Ascending aorta (tissue), 2 donors: ENCODE results near the gene MTSS2. TPM values are rescaled to one million over a fixed set of nuclear protein-coding genes. Genes with fewer than 3 reads are reported as not detected.

ENCODE experiments used
- DNase-seq, 2 donors: peaks; one replicate each; pipeline ENCODE4 v3.0.0-alpha.2; 2019; ENCODE audit warnings: low spot score in 2 of 2
- H3K27ac ChIP-seq, 2 donors: fragments of 200-600 bp; sonication (generic); one replicate each; pipeline ENCODE4 v1.5.1; 2016 to 2017; ENCODE audit warnings: mild to moderate bottlenecking in 1 of 2
- H3K27me3 ChIP-seq: fragments of 200-600 bp; sonication (generic); one replicate; pipeline ENCODE4 v1.5.1; 2017
- H3K36me3 ChIP-seq, 2 donors: fragments of 200-600 bp; sonication (generic); one replicate each; pipeline ENCODE4 v1.5.1; 2016
- H3K4me1 ChIP-seq, 2 donors: fragments of 200-600 bp; sonication (generic); one replicate each; pipeline ENCODE4 v1.5.1; 2016 to 2017; ENCODE audit warnings: mild to moderate bottlenecking in 1 of 2
- H3K4me3 ChIP-seq, 2 donors: fragments of 200-600 bp; sonication (generic); one replicate each; pipeline ENCODE4 v1.5.1; 2016 to 2017; ENCODE audit warnings: mild to moderate bottlenecking in 1 of 2
- H3K9me3 ChIP-seq, 2 donors: fragments of 200-600 bp; sonication (generic); one replicate each; pipeline ENCODE4 v1.5.1; 2016
- CTCF ChIP-seq, 3 experiments: fragments of 200-600 bp in 2 of 3; fragments of 450-650 bp in 1 of 3; sonication (generic) in 2 of 3; IDR thresholded peaks; one replicate each; pipeline ENCODE4 v1.5.1; 2016 to 2019; ENCODE audit warnings: antibody characterized with exemption in 3 of 3, mild to moderate bottlenecking in 1 of 3, moderate library complexity in 1 of 3
- intact Hi-C: fragments of 100-400 bp; cut with DNase I; formaldehyde crosslinking; loops from one replicate; pipeline ENCODE4 v1.15.1; 2023
- total RNA-seq: library from RNA; depleted of rRNA; stranded (reverse); fragments of >200 nt; gene quantifications from one replicate; pipeline ENCODE4 v1.1.0, GENCODE V29; 2016

Gene MTSS2
- total RNA-seq, 1 donor from 2014 or later: 98.6 TPM

DNA sequence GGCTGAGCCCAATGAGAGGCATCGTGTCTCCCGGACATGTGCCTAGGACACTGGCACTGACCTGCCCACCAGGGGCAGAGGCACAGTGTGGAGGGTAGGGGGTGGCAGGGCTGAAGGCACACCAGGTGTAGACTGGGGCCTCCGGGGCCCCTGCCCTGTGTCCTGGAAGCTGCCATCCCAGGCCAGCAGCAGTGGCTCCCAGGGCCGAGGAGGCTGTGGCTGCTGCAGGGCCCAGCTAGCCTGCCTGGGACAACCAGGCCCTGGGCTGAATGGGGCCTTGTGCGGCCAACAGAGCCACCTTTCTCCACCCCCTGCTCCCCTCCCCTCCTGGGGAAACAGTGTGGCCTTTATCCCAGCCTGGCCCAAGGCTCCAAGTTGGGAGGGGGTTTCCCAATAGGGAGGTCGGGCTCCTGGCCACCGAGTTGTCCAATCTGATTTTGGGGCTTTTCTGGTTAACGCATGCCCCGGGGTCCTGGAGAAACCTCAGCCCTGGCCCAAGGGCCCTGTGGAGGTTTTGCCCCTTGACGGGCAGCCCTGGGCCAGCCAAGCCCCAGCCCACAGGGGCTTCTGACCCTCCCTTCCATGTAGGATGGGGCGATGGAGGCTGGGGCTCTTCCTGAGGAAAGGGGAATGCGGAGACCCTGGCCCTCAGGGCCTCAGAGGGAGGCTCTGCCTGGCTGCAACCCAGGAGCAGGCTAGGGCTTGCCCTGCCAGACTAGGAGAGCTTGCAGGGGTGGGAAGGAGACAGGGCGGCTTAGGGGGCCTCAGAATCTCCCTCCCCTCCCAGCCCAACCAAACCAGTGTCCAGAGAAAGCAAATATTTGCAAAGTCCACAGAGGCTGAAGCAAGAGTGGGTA, 4.2 kb downstream of the MTSS2 start:
- DNase-seq: no peak
- Histone ChIP-seq H3K27me3 (no peaks in the 10 kb centered on the region), H3K4me3 (peak overlapping the region in 1 of 2 donors; percentile 91), H3K36me3 (peaks cover 26 to 37% of the 10 kb centered on the region in 2 donors), H3K27ac (peak overlapping the region; percentile 74 to 84), H3K9me3 (no peaks in the 10 kb centered on the region), H3K4me1 (peaks cover 18 to 53% of the 10 kb centered on the region in 2 donors)
- no peak for TF ChIP-seq CTCF (IDR thresholded peaks at IDR 0.05)
- intact Hi-C loops: loop anchor here (10.0 kb wide), 1 partner anchor 883 kb away; no protein-coding TSS in a partner anchor

- H3K4me1 ChIP-seq: peaks cover 18 to 48% of the 10 kb centered on the region in 2 donors
- peak overlapping the region in 1 of 2 donors; percentile 91 for H3K4me3 ChIP-seq
- intact Hi-C loops: loop anchor here (1.0 to 10.0 kb wide), 3 partner anchors 58 to 884 kb away; no protein-coding TSS in a partner anchor
- DNase-seq: no peak
- peaks cover 35 to 46% of the 10 kb centered on the region in 2 donors for H3K36me3 ChIP-seq
- H3K9me3 ChIP-seq: no peaks in the 10 kb centered on the region
- no peak for TF ChIP-seq CTCF (IDR thresholded peaks at IDR 0.05)
- no peaks in the 10 kb centered on the region for H3K27me3 ChIP-seq
- peak overlapping the region; percentile 74 to 84 for H3K27ac ChIP-seq
Observed at GRCh38 chr16:70680495-70681381, 5.1 kb downstream of the MTSS2 start.

DNA sequence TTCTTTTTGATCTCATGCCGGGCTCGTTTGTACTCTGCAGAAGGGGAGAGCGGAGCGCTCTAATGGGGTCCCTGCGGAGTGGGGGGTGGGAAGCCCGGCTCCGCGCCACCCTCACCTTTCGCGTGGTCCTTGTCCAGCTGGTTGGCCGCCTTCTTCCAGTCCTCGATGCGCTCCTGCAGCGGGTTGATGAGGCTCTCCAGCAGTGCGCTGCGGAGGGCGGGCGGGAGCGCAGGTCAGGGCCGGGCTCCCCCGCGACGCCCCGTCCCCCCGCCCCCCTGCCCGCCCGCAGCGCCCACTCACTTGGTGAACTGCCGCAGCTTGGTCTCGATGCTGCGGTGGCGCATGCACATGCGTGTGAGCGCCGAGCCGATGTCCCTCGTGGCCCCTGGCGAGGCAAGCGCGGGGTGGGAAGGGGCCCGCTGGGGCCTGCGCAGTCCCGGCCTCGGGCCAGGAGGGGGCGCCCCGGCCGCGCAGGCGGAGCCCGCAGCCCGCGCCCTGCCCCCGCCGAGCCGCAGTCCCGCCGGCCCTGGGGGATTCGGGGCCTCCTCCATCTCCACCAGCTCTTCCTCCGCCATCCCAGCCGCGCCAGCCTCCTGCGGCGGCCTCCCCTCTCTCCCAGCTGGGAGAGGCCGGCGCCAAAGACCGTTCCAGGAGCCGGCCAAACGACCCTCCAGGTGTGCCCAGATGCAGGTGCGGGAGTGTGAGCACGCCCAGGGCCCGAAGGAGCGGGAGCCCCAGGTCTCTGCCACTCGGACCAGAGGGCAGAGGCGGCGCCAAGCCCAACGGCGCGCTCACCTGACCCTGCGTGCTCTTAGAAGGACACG, 6.0 kb downstream of the MTSS2 start:
- Histone ChIP-seq H3K36me3 (peaks cover 43 to 55% of the 10 kb centered on the region in 2 donors), H3K9me3 (no peaks in the 10 kb centered on the region), H3K27me3 (no peaks in the 10 kb centered on the region), H3K4me1 (peaks cover 18 to 47% of the 10 kb centered on the region in 2 donors), H3K27ac (peak overlapping the region; percentile 74 to 84), H3K4me3 (no peak overlapping the region)
- intact Hi-C loops: loop anchor here (1.0 to 10.0 kb wide), 3 partner anchors 58 to 885 kb away; no protein-coding TSS in a partner anchor
- peak; percentile 26 to 85 (median 41) for TF ChIP-seq CTCF (IDR thresholded peaks at IDR 0.05)
- DNase-seq: no peak

DNA sequence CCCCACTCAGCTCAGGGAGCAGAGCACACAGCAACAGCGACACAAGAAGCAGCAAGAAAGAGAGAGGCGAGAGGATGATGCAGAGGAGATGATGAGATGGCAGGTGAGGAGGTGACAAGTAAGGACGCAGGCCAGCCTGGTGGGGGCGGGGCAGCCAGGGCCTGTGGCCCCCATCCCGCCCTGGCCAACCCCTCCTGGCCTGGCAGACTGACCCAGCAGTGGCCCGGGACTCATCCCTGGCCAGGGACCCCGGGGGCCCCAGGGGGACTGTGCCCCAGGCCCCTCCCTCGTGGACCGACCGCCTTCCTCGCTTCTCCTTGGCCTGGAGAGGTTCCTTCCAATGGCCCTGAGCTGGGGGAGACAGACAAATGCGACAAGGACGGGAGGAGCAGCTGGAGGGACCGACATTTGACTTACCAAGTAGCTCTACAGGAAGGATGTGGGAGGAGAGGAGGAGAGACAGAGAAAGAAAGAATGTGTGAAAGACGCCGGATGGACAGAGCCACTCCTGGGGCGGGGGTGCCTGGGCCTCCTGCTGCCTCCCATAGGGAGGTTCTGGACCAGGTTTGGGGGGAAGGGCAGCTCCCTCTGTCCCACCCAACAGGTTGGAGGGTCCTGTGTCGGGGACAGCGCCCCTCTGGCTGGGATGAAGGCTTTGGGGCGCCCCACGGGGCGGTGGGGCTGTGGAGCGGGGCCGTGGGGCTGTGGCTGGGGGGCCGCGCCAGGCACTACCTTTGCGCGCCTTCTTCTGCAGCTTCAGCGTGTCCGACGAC, 6.8 kb downstream of the MTSS2 start:
- intact Hi-C loops: no loop called here
- Histone ChIP-seq H3K9me3 (no peaks in the 10 kb centered on the region), H3K4me1 (peaks cover 18 to 39% of the 10 kb centered on the region in 2 donors), H3K27ac (peak overlapping the region; percentile 33 to 45), H3K27me3 (no peaks in the 10 kb centered on the region), H3K36me3 (peaks cover 46 to 63% of the 10 kb centered on the region in 2 donors), H3K4me3 (no peak overlapping the region)
- DNase-seq: no peak
- TF ChIP-seq CTCF (IDR thresholded peaks at IDR 0.05): no peak
